Loucy (cell line): ENCODE data around the gene FAM180A.

Experiments used
- H2AFZ ChIP-seq: fragments of 200-600 bp; sonication (generic); 2 replicates; pipeline ENCODE4 v1.6.0; 2016; ENCODE audit warnings: antibody characterized with exemption, mild to moderate bottlenecking, low read length, moderate library complexity
- H3F3A ChIP-seq: fragments of 200-600 bp; 2 replicates; pipeline ENCODE4 v1.6.0; 2016; ENCODE audit warnings: antibody characterized with exemption, low read depth, mild to moderate bottlenecking
- H3K27me3 ChIP-seq: fragments of 200-600 bp; sonication (generic); 2 replicates; pipeline ENCODE4 v1.6.1; 2014; ENCODE audit warnings: low read length, mild to moderate bottlenecking; ENCODE audit not compliant: insufficient read depth, poor library complexity, severe bottlenecking
- H3K36me3 ChIP-seq: fragments of 200-600 bp; sonication (generic); 2 replicates; pipeline ENCODE4 v1.6.1; 2016; ENCODE audit warnings: low read length; ENCODE audit not compliant: insufficient read depth
- H3K4me1 ChIP-seq: fragments of 200-600 bp; sonication (generic); 2 replicates; pipeline ENCODE4 v1.5.1; 2014; ENCODE audit warnings: low read length, mild to moderate bottlenecking; ENCODE audit not compliant: insufficient read depth, poor library complexity, severe bottlenecking
- H3K4me2 ChIP-seq: fragments of 200-600 bp; sonication (generic); 2 replicates; pipeline ENCODE4 v1.6.0; 2014; ENCODE audit warnings: antibody characterized with exemption, low read length, low read depth, mild to moderate bottlenecking; ENCODE audit not compliant: poor library complexity, severe bottlenecking
- H3K4me3 ChIP-seq: fragments of 200-600 bp; sonication (generic); 2 replicates; pipeline ENCODE4 v1.5.1; 2014; ENCODE audit warnings: low read length, mild to moderate bottlenecking, mixed read lengths; ENCODE audit not compliant: poor library complexity, severe bottlenecking
- H3K79me2 ChIP-seq: fragments of 200-600 bp; sonication (generic); 2 replicates; pipeline ENCODE4 v1.6.1; 2014; ENCODE audit warnings: low read length; ENCODE audit not compliant: insufficient read depth
- H3K9ac ChIP-seq: fragments of 200-600 bp; sonication (generic); 2 replicates; pipeline ENCODE4 v1.6.0; 2014; ENCODE audit warnings: mild to moderate bottlenecking, low read depth, low read length, moderate library complexity; ENCODE audit not compliant: poor library complexity, severe bottlenecking
- H3K9me2 ChIP-seq: fragments of 200-600 bp; sonication (generic); replicated peaks from 2 replicates; pipeline ENCODE4 v1.6.1; 2016; ENCODE audit warnings: low read depth, low read length, mixed read lengths
- H3K9me3 ChIP-seq: fragments of 200-600 bp; sonication (generic); 2 replicates; pipeline ENCODE4 v1.6.1; 2014; ENCODE audit warnings: mild to moderate bottlenecking, antibody characterized with exemption, low read length, low read depth; ENCODE audit not compliant: insufficient read depth
- H4K20me1 ChIP-seq: fragments of 200-600 bp; sonication (generic); 2 replicates; pipeline ENCODE4 v1.6.0; 2014; ENCODE audit warnings: antibody characterized with exemption, low read length, mild to moderate bottlenecking; ENCODE audit not compliant: insufficient read depth, poor library complexity, severe bottlenecking
- EZH2phosphoT487 ChIP-seq: fragments of 200-600 bp; IDR thresholded peaks from 2 replicates; pipeline ENCODE4 v1.6.1; 2018; ENCODE audit warnings: antibody characterized with exemption, mild to moderate bottlenecking, moderate library complexity, borderline replicate concordance
- TF ChIP-seq, protein P1 (sequence below): fragments of 200-600 bp; sonication (generic); conservative IDR thresholded peaks from 2 replicates; pipeline ENCODE4 v1.5.1; 2014; ENCODE audit warnings: mild to moderate bottlenecking, antibody characterized with exemption, low read length

The FAM180A gene

DNA sequence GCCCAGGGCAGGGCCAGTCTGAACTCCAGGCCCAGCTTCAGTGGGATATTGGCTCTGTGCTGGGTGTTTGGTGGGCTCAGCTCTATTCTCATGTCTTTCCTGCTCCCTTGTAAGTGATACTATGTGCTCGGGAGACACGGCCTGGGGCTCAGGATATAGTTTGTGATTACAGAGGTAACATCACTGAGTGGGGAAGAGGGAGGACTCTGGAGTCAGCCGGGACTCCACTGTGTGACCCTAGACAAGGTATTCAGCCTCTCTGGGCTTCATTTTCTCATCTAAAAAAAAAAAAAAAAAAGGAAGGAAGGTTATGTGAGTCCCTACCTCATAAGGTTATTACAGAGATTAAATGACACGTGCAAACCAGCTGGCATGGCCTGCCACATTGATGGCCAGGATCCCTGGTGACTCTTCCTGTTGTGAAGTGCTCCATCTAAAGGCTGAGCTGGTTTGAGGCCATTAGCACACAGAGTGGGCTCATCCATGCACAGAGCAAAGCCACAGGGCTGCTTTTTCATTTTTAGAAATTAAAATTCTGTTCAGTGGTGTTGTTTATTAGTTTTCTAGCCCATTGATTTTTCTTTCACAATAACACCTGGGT lies 36.3 kb downstream of the FAM180A start:
- Histone ChIP-seq H3K36me3 (no peaks in the 10 kb centered on the region), H3K4me1 (no peaks in the 10 kb centered on the region), H3K79me2 (no peaks in the 10 kb centered on the region), H3K27me3 (no peaks in the 10 kb centered on the region), H2AFZ (no peak overlapping the region), H3K9me2 (no peaks in the 10 kb centered on the region), H3F3A (no peaks in the 10 kb centered on the region), H3K4me2 (no peak overlapping the region), H3K9ac (no peak overlapping the region), H4K20me1 (no peaks in the 10 kb centered on the region), H3K4me3 (no peak overlapping the region), H3K9me3 (no peaks in the 10 kb centered on the region)
- TF ChIP-seq EZH2phosphoT487: no peak
- TF ChIP-seq, protein P1, sequence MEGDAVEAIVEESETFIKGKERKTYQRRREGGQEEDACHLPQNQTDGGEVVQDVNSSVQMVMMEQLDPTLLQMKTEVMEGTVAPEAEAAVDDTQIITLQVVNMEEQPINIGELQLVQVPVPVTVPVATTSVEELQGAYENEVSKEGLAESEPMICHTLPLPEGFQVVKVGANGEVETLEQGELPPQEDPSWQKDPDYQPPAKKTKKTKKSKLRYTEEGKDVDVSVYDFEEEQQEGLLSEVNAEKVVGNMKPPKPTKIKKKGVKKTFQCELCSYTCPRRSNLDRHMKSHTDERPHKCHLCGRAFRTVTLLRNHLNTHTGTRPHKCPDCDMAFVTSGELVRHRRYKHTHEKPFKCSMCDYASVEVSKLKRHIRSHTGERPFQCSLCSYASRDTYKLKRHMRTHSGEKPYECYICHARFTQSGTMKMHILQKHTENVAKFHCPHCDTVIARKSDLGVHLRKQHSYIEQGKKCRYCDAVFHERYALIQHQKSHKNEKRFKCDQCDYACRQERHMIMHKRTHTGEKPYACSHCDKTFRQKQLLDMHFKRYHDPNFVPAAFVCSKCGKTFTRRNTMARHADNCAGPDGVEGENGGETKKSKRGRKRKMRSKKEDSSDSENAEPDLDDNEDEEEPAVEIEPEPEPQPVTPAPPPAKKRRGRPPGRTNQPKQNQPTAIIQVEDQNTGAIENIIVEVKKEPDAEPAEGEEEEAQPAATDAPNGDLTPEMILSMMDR: 0 out of 2 replicates have a peak, but pooled peaks have one; percentile 22

DNA sequence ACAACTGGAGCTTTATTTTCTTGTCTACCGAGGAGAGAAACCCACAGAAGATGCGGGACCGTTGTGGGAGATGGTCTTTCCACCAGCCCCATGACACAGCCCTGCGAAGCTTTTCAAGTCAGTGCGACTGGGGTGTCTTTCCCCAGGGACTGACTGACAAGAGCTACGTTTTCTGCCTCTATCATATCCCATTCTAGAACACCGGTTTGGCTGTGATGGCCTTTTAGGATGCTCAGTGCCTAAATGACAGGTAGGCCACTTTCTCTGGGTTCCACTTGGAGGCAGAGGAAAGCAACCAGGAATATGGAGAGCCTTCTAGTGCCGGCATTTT lies 37.5 kb downstream of the FAM180A start:
- H3K4me2 ChIP-seq: no peak overlapping the region
- H3K9me3 ChIP-seq: no peaks in the 10 kb centered on the region
- H3K4me3 ChIP-seq: no peak overlapping the region
- TF ChIP-seq, protein P1: no peak; the same call in 1 of the 2 replicates
- TF ChIP-seq EZH2phosphoT487: no peak
- H3K27me3 ChIP-seq: no peaks in the 10 kb centered on the region
- no peak overlapping the region; the same call in 1 of the 2 replicates for H2AFZ ChIP-seq
- no peak overlapping the region for H3K9ac ChIP-seq
- no peaks in the 10 kb centered on the region for H3K9me2 ChIP-seq
- no peaks in the 10 kb centered on the region for H3F3A ChIP-seq
- H3K4me1 ChIP-seq: no peaks in the 10 kb centered on the region
- no peaks in the 10 kb centered on the region for H3K36me3 ChIP-seq
- H3K79me2 ChIP-seq: no peaks in the 10 kb centered on the region
- H4K20me1 ChIP-seq: no peaks in the 10 kb centered on the region

DNA sequence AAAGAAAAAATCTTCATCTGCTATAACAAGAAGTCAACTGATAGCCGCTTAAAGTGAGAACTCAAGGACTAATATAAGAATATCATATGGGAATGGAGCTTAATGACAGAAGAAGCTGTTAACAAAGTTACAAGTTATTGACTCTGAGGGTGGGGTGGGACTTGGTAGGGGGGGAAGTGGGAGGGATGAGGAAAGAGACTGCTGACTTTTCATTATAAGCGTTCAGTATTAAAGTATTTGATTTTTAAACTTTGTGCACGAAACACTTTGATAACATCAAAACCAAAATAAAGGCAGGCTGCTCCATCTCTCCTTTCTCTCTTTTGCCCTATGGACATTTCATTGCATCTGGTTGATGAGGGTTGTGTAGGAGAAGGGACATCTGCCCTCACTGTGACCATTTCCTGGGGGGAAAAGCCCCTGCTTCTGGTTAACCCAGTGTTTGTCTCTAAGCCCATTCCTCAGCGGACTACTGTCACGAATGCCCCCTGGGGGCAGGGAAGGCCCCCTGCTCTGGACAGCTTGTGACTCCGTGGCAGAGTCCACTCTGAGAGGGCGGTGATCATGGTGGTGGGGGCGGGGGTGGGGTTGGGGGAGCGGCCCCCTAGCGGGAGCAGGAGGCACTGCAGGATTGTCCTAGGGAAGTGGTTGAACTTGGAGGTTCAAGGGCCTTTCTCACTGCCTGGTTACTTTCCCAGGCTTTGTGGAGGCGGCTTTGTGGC lies 38.0 kb downstream of the FAM180A start:
- no peaks in the 10 kb centered on the region for H3K36me3 ChIP-seq
- no peaks in the 10 kb centered on the region for H3K4me1 ChIP-seq
- no peak overlapping the region for H3K9ac ChIP-seq

More for the DNA sequence above, 38.0 kb downstream of the FAM180A start:
- no peak for TF ChIP-seq EZH2phosphoT487
- TF ChIP-seq, protein P1: peak; percentile 50; the same call in 1 of the 2 replicates
- H3K4me2 ChIP-seq: no peak overlapping the region
- no peaks in the 10 kb centered on the region for H3K9me2 ChIP-seq
- H2AFZ ChIP-seq: no peak overlapping the region; the same call in 1 of the 2 replicates
- no peaks in the 10 kb centered on the region for H3F3A ChIP-seq
- no peaks in the 10 kb centered on the region for H3K79me2 ChIP-seq
- H4K20me1 ChIP-seq: no peaks in the 10 kb centered on the region
- H3K9me3 ChIP-seq: no peaks in the 10 kb centered on the region
- no peaks in the 10 kb centered on the region for H3K27me3 ChIP-seq
- H3K4me3 ChIP-seq: no peak overlapping the region
